ENCODE data around the gene UNC45B. TPM values are rescaled to one million over a fixed set of nuclear protein-coding genes. Genes with fewer than 3 reads are reported as not detected.
"Not testable (repeated sequence)": the region's sequence is repeated elsewhere in the genome, so short reads cannot be mapped to it uniquely, and the experiment has no call there.

UNC45B gene
- total RNA-seq, 1 donor from 2014 or later: not detected

DNA sequence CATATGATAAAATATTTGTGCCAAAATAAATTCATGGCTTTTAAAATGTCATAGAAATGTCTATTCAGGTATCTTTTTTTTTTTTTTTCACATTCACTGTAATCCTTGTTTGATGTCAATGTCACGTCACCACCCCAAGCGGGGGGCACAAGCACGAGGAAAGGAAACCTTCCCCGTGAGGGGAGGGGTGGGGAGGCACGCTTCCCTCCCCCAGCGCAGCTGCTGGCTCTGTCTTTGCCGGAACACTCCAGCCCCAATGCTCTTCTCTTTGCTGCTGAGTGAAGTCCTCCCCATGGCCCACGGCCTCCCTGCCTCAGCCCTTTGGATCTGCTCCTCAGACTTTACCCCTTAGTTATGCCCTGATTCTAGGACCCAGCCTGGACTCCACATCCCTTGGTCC, 45.1 kb downstream of the UNC45B start:
- no peak for DNase-seq (ENCODE audit: low read depth)
- no peak for TF ChIP-seq CTCF (conservative IDR thresholded peaks at IDR 0.05; ENCODE audit: low read depth, low read length)
- H3K4me3 ChIP-seq (ENCODE audit: low read depth, low read length): no peak overlapping the region

GRCh38 chr17:35194001-35194400, 46.4 kb downstream of the UNC45B start, which contains the start of gene SLC35G3:
TSS of gene SLC35G3 (minus strand) at chr17:35194393. CDS start at chr17:35194307, 86 bp downstream.
- not testable (repeated sequence) for DNase-seq (ENCODE audit: low read depth); H3K4me3 ChIP-seq (ENCODE audit: low read depth, low read length)

- not testable (repeated sequence) for H3K4me3 ChIP-seq (ENCODE audit: low read depth, low read length); DNase-seq (ENCODE audit: low read depth)
These were observed 47.4 kb downstream of the UNC45B start for GRCh38 chr17:35195062-35195461.

DNA sequence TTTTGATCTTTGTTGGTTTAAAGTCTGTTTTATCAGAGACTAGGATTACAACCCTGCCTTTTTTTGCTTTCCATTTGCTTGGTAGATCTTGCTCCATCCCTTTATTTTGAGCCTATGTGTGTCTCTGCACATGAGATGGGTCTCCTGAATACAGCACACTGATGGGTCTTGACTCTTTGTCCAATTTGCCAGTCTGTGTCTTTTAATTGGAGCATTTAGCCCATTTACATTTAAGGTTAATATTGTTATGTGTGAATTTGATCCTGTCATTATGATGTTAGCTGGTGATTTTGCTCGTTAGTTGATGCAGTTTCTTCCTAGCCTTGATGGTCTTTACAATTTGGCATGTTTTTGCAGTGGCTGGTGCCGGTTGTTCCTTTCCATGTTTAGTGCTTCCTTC, 55.0 kb downstream of the UNC45B start:
- not testable (repeated sequence) for H3K4me3 ChIP-seq (ENCODE audit: low read depth, low read length); DNase-seq (ENCODE audit: low read depth)

GRCh38 chr17:35210741-35211140, 63.1 kb downstream of the UNC45B start:
- H3K4me3 ChIP-seq (ENCODE audit: low read depth, low read length): no peak overlapping the region
- DNase-seq (ENCODE audit: low read depth): no peak
- TF ChIP-seq CTCF (conservative IDR thresholded peaks at IDR 0.05; ENCODE audit: low read depth, low read length): no peak

DNA sequence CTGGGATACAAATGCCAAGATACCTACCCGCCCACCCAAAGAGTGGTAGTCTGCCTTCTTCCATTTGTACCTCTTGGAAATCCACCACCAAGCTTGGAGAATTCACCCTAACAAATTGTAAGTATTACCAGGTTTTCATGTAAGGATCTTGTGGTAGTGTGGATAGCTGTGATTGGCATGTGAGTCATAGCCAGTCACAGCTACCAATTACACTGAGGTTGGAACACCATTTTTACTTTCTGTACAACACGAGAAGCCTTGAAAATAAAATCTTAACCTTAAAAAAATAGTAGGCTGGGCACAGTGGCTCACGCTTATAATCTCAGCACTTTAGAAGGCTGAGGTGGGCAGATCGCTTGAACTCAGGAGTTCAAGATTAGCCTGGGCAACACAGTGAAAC, 65.1 kb downstream of the UNC45B start:
- no peak for TF ChIP-seq CTCF (conservative IDR thresholded peaks at IDR 0.05; ENCODE audit: low read depth, low read length)
- DNase-seq (ENCODE audit: low read depth): no peak
- no peak overlapping the region for H3K4me3 ChIP-seq (ENCODE audit: low read depth, low read length)

GRCh38 chr17:35213412-35213940, 65.9 kb downstream of the UNC45B start:
- TF ChIP-seq CTCF (conservative IDR thresholded peaks at IDR 0.05; ENCODE audit: low read depth, low read length): no peak
- no peak overlapping the region for H3K4me3 ChIP-seq (ENCODE audit: low read depth, low read length)
- no peak for DNase-seq (ENCODE audit: low read depth)

DNA sequence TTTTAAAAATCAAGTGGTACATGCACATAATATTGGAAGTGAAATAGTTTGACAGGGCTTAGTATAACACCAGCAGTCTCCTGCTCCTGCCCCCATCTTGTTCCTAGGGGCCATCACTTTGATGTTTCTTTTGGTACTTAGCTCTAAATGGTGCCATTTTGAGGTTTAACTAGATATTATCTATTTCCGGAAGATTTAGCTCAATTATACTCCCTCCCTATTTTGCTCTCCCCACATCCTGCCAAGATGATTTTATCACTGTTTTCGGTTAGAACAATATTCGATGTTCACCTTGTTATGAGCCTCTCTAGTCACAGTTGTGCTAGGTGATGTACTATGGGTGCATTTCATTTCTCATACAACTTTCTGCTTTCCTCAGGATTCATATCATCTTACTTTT, 66.6 kb downstream of the UNC45B start:
- no peak for DNase-seq (ENCODE audit: low read depth)
- TF ChIP-seq CTCF (conservative IDR thresholded peaks at IDR 0.05; ENCODE audit: low read depth, low read length): no peak

More for the DNA sequence above, 66.6 kb downstream of the UNC45B start:
- no peak overlapping the region for H3K4me3 ChIP-seq (ENCODE audit: low read depth, low read length)
